GM23338 (cell line): Measurements from ENCODE around the gene GFOD1. TPM values are rescaled to one million over a fixed set of nuclear protein-coding genes. Genes with fewer than 3 reads are reported as not detected.

ENCODE experiments used
- ATAC-seq: fragments of 200-7000 bp; cut with Tn5 transposase; 3 replicates; pipeline ENCODE4 v1.9.1; 2020
- DNase-seq: peaks from one replicate; pipeline ENCODE4 v3.0.0-alpha.2; 2015; ENCODE audit warnings: low spot score
- H2AFZ ChIP-seq: fragments of 200-600 bp; sonication (generic); 2 replicates; pipeline ENCODE4 v1.8.0; 2016; ENCODE audit warnings: antibody characterized with exemption, mild to moderate bottlenecking, moderate library complexity
- H3F3A ChIP-seq: fragments of 200-600 bp; sonication (generic); replicated peaks from 2 replicates; pipeline ENCODE4 v1.8.0; 2017; ENCODE audit warnings: antibody characterized with exemption, mixed run types, low read depth
- H3K27ac ChIP-seq: fragments of 200-600 bp; sonication (generic); 2 replicates; pipeline ENCODE4 v1.6.1; 2016; ENCODE audit warnings: low read depth
- H3K27me3 ChIP-seq: fragments of 200-600 bp; sonication (generic); 2 replicates; pipeline ENCODE4 v1.8.0; 2016; ENCODE audit warnings: mild to moderate bottlenecking, mixed run types, moderate library complexity; ENCODE audit not compliant: insufficient read depth
- H3K36me3 ChIP-seq: fragments of 200-600 bp; sonication (generic); 2 replicates; pipeline ENCODE4 v1.8.0; 2016; ENCODE audit warnings: mild to moderate bottlenecking; ENCODE audit not compliant: insufficient read depth
- H3K4me1 ChIP-seq: fragments of 200-600 bp; sonication (generic); 2 replicates; pipeline ENCODE4 v1.8.0; 2016; ENCODE audit warnings: mild to moderate bottlenecking, moderate library complexity; ENCODE audit not compliant: insufficient read depth
- H3K4me2 ChIP-seq: fragments of 200-600 bp; sonication (generic); 2 replicates; pipeline ENCODE4 v1.7.1; 2017; ENCODE audit warnings: mixed run types
- H3K4me3 ChIP-seq: fragments of 200-600 bp; sonication (generic); 2 replicates; pipeline ENCODE4 v1.6.1; 2016; ENCODE audit warnings: mixed run types
- H3K79me2 ChIP-seq: fragments of 200-600 bp; sonication (generic); replicated peaks from 2 replicates; pipeline ENCODE4 v1.8.0; 2017; ENCODE audit warnings: mild to moderate bottlenecking; ENCODE audit not compliant: insufficient read depth
- H3K9me2 ChIP-seq: fragments of 200-600 bp; sonication (generic); 2 replicates; pipeline ENCODE4 v1.8.0; 2017; ENCODE audit not compliant: insufficient read depth
- H4K20me1 ChIP-seq: fragments of 200-600 bp; sonication (generic); replicated peaks from 2 replicates; pipeline ENCODE4 v1.8.0; 2017; ENCODE audit warnings: mild to moderate bottlenecking; ENCODE audit not compliant: insufficient read depth
- H3K27ac Mint-ChIP-seq: 2 replicates; pipeline ENCODE4 v1.8.0; 2020; ENCODE audit warnings: inconsistent platforms, mild to moderate bottlenecking, moderate library complexity, mixed read lengths
- H3K27me3 Mint-ChIP-seq: 3 replicates; pipeline ENCODE4 v1.8.0; 2022; ENCODE audit warnings: low read depth, mild to moderate bottlenecking, moderate library complexity, mixed read lengths, inconsistent platforms; ENCODE audit not compliant: insufficient read depth, poor library complexity
- H3K36me3 Mint-ChIP-seq: 3 replicates; pipeline ENCODE4 v1.8.0; 2021; ENCODE audit warnings: low read depth, mild to moderate bottlenecking, inconsistent platforms, moderate library complexity, mixed read lengths
- H3K4me1 Mint-ChIP-seq: 3 replicates; pipeline ENCODE4 v1.8.0; 2020; ENCODE audit warnings: mild to moderate bottlenecking, inconsistent platforms, mixed read lengths
- H3K4me3 Mint-ChIP-seq: 3 replicates; pipeline ENCODE4 v1.8.0; 2021; ENCODE audit warnings: moderate library complexity, mild to moderate bottlenecking, inconsistent platforms, mixed read lengths
- H3K9me3 Mint-ChIP-seq: 3 replicates; pipeline ENCODE4 v1.8.0; 2020; ENCODE audit warnings: moderate library complexity, mild to moderate bottlenecking, inconsistent platforms, mixed read lengths
- CREB1 ChIP-seq: fragments of 250-450 bp; sonication (Bioruptor Pico); IDR thresholded peaks from 2 replicates; pipeline ENCODE4 v1.5.0; 2020; ENCODE audit warnings: low read depth, mild to moderate bottlenecking, moderate library complexity
- CTCF ChIP-seq, 2 experiments: fragments of 200-600 bp in 1 of 2; sonication (generic) in 1 of 2; conservative IDR thresholded peaks; 2 replicates each; pipeline versions ENCODE4 v1.5.1 to v1.6.1; 2016 to 2017; ENCODE audit warnings: antibody characterized with exemption in 2 of 2, low read depth in 2 of 2, mild to moderate bottlenecking in 2 of 2, moderate library complexity in 1 of 2
- EZH2 ChIP-seq: fragments of 200-600 bp; sonication (generic); IDR thresholded peaks from one replicate; pipeline ENCODE4 v1.8.0; 2017; ENCODE audit warnings: antibody characterized with exemption, mild to moderate bottlenecking, low read depth; ENCODE audit not compliant: unreplicated experiment
- EZH2phosphoT487 ChIP-seq: fragments of 200-600 bp; sonication (generic); IDR thresholded peaks from one replicate; pipeline ENCODE4 v1.8.1; 2018; ENCODE audit warnings: antibody characterized with exemption; ENCODE audit not compliant: unreplicated experiment
- JUNB ChIP-seq: IDR thresholded peaks from one replicate; pipeline ENCODE4 v1.6.1; 2016; ENCODE audit warnings: antibody characterized with exemption; ENCODE audit not compliant: unreplicated experiment
- NANOG ChIP-seq: IDR thresholded peaks from 2 replicates; pipeline ENCODE4 v1.6.1; 2016; ENCODE audit warnings: antibody characterized with exemption, borderline replicate concordance
- POLR2AphosphoS5 ChIP-seq: IDR thresholded peaks from 2 replicates; pipeline ENCODE4 v1.6.1; 2016; ENCODE audit warnings: antibody characterized with exemption, low read depth
- STAT1 ChIP-seq: IDR thresholded peaks from one replicate; pipeline ENCODE4 v1.6.1; 2016; ENCODE audit warnings: antibody characterized with exemption; ENCODE audit not compliant: unreplicated experiment
- ZNF114 ChIP-seq: fragments of 250-450 bp; sonication (Bioruptor Pico); IDR thresholded peaks from 2 replicates; pipeline ENCODE4 v1.5.0; 2020; ENCODE audit warnings: mild to moderate bottlenecking, moderate library complexity
- ZNF331 ChIP-seq: fragments of 250-450 bp; sonication (Bioruptor Pico); IDR thresholded peaks from 2 replicates; pipeline ENCODE4 v1.5.0; 2020; ENCODE audit warnings: low read depth, mild to moderate bottlenecking, moderate library complexity
- ZNF462 ChIP-seq: fragments of 250-450 bp; sonication (Bioruptor Pico); IDR thresholded peaks from 2 replicates; pipeline ENCODE4 v1.5.0; 2020; ENCODE audit warnings: mild to moderate bottlenecking, moderate library complexity
- polyA plus RNA-seq: library from polyadenylated mRNA; unstranded; fragments of >200 nt; fragmentation: Nextera tagmentation; extraction: Ambion mirVana; gene quantifications from 2 replicates; pipeline ENCODE4 v1.2.1, GENCODE V29; 2016
- total RNA-seq: library from RNA; depleted of rRNA; stranded (reverse); fragments of >200 nt; shearing (Covaris generic); gene quantifications from 2 replicates; pipeline ENCODE4 v1.2.3, GENCODE V29; 2014
- TF ChIP-seq, protein P1 (sequence below): IDR thresholded peaks from one replicate; pipeline ENCODE4 v1.6.1; 2018; ENCODE audit warnings: antibody characterized with exemption; ENCODE audit not compliant: unreplicated experiment
- TF ChIP-seq, protein P2 (sequence below): IDR thresholded peaks from 2 replicates; pipeline ENCODE4 v1.6.1; 2016; ENCODE audit warnings: antibody characterized with exemption

The GFOD1 gene
- total and polyA plus RNA-seq, 2 experiments from 2014 or later, result 4.9 to 12.8 TPM

DNA sequence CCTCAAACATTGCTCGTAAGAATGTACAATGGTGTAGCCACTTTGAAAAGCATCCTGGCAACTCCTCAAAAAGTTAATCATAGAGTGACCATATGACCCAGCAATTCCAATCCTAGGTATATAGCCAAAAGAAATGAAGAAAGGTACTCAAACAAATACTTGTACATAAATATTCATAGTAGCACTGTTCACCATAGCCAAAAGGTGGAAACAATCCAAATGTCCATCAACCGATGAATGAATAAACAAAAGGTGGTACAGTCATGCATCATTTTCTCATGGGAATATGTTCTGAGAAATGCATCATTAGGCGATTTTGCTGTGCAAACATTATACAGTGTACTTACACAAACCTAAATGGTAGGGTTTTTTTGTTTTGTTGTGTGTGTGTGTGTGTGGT, 84.7 kb downstream of the GFOD1 start:
- H3K4me1 Mint-ChIP-seq, result peaks cover 42% of the 10 kb centered on the region
- H3K4me3 Mint-ChIP-seq, result no peak overlapping the region
- H3K79me2 ChIP-seq, result no peaks in the 10 kb centered on the region; the same call in 1 of the 2 replicates
- no peak for TF ChIP-seq POLR2AphosphoS5
- no peak for TF ChIP-seq STAT1
- no peak for TF ChIP-seq ZNF462 (CRISPR knock-in tag)
- no peak for TF ChIP-seq CREB1
- no peak for TF ChIP-seq EZH2phosphoT487
- TF ChIP-seq NANOG, result no peak
- TF ChIP-seq ZNF331, result no peak
- TF ChIP-seq ZNF114, result no peak
- TF ChIP-seq, protein P1, sequence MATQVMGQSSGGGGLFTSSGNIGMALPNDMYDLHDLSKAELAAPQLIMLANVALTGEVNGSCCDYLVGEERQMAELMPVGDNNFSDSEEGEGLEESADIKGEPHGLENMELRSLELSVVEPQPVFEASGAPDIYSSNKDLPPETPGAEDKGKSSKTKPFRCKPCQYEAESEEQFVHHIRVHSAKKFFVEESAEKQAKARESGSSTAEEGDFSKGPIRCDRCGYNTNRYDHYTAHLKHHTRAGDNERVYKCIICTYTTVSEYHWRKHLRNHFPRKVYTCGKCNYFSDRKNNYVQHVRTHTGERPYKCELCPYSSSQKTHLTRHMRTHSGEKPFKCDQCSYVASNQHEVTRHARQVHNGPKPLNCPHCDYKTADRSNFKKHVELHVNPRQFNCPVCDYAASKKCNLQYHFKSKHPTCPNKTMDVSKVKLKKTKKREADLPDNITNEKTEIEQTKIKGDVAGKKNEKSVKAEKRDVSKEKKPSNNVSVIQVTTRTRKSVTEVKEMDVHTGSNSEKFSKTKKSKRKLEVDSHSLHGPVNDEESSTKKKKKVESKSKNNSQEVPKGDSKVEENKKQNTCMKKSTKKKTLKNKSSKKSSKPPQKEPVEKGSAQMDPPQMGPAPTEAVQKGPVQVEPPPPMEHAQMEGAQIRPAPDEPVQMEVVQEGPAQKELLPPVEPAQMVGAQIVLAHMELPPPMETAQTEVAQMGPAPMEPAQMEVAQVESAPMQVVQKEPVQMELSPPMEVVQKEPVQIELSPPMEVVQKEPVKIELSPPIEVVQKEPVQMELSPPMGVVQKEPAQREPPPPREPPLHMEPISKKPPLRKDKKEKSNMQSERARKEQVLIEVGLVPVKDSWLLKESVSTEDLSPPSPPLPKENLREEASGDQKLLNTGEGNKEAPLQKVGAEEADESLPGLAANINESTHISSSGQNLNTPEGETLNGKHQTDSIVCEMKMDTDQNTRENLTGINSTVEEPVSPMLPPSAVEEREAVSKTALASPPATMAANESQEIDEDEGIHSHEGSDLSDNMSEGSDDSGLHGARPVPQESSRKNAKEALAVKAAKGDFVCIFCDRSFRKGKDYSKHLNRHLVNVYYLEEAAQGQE, result no peak
- no peak for TF ChIP-seq CTCF (conservative IDR thresholded peaks at IDR 0.05; ENCODE audit: low read depth in 2 of 2)
- no peak for TF ChIP-seq JUNB
- TF ChIP-seq, protein P2, sequence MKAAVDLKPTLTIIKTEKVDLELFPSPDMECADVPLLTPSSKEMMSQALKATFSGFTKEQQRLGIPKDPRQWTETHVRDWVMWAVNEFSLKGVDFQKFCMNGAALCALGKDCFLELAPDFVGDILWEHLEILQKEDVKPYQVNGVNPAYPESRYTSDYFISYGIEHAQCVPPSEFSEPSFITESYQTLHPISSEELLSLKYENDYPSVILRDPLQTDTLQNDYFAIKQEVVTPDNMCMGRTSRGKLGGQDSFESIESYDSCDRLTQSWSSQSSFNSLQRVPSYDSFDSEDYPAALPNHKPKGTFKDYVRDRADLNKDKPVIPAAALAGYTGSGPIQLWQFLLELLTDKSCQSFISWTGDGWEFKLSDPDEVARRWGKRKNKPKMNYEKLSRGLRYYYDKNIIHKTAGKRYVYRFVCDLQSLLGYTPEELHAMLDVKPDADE, result no peak
- TF ChIP-seq EZH2, result no peak
- H3K9me3 Mint-ChIP-seq, result no peaks in the 10 kb centered on the region
- no peak overlapping the region for H3K4me2 ChIP-seq
- H3K36me3 ChIP-seq, result no peaks in the 10 kb centered on the region
- no peak for DNase-seq
- H3K4me1 ChIP-seq, result peaks cover 15% of the 10 kb centered on the region; the same call in 1 of the 2 replicates
- ATAC-seq, result no peak
- no peaks in the 10 kb centered on the region for H3K27me3 ChIP-seq
- H2AFZ ChIP-seq, result no peak overlapping the region
- H3K27ac ChIP-seq, result no peak overlapping the region
- H3K4me3 ChIP-seq, result no peak overlapping the region
- H3K9me2 ChIP-seq, result peaks cover 10% of the 10 kb centered on the region; the same call in 1 of the 2 replicates
- H3K27ac Mint-ChIP-seq, result no peak overlapping the region
- no peaks in the 10 kb centered on the region for H3K36me3 Mint-ChIP-seq
- H3K27me3 Mint-ChIP-seq, result peaks cover 7% of the 10 kb centered on the region
- 0 out of 2 replicates have a peak, but pooled peaks cover 3% of the 10 kb centered on the region for H3F3A ChIP-seq
- H4K20me1 ChIP-seq, result no peaks in the 10 kb centered on the region; the same call in 1 of the 2 replicates
